Neutrophil (primary cell): ENCODE measurements around the gene MLH1.
"Not testable (repeated sequence)": the region's sequence is repeated elsewhere in the genome, so short reads cannot be mapped to it uniquely, and the experiment has no call there.

Experiments
- H3K27ac ChIP-seq: fragments of 200-600 bp; sonication (generic); 2 replicates; pipeline ENCODE4 v1.5.1; 2016; ENCODE audit warnings: mild to moderate bottlenecking, moderate library complexity
- H3K27me3 ChIP-seq: fragments of 200-600 bp; sonication (generic); 2 replicates; pipeline ENCODE4 v1.6.0; 2016; ENCODE audit warnings: mild to moderate bottlenecking
- H3K36me3 ChIP-seq: fragments of 200-600 bp; sonication (generic); 2 replicates; pipeline ENCODE4 v1.5.1; 2017
- H3K4me1 ChIP-seq, 2 experiments: fragments of 200-600 bp in 1 of 2; sonication (generic) in 1 of 2; 1 replicate in 1 of 2; 2 replicates in 1 of 2; pipeline versions ENCODE4 v1.5.1 to v1.6.1; 2013 to 2016; ENCODE audit warnings: low read depth in 1 of 2, low read length in 1 of 2, mild to moderate bottlenecking in 1 of 2, moderate library complexity in 1 of 2; ENCODE audit not compliant: control insufficient read depth in 1 of 2, insufficient read depth in 1 of 2
- H3K4me3 ChIP-seq, 2 experiments: fragments of 200-600 bp in 1 of 2; sonication (generic) in 1 of 2; 1 replicate in 1 of 2; 2 replicates in 1 of 2; pipeline ENCODE4 v1.5.1; 2013 to 2016; ENCODE audit warnings: low read depth in 1 of 2, low read length in 1 of 2, mild to moderate bottlenecking in 1 of 2, moderate library complexity in 1 of 2
- H3K9me3 ChIP-seq: fragments of 200-600 bp; sonication (generic); 2 replicates; pipeline ENCODE4 v1.5.1; 2016
- CTCF ChIP-seq: fragments of 200-600 bp; sonication (generic); IDR thresholded peaks from 2 replicates; pipeline ENCODE4 v1.5.1; 2016; ENCODE audit warnings: antibody characterized with exemption

The MLH1 gene

GRCh38 chr3:37053337-37053736, 60.0 kb downstream of the MLH1 start:
- Histone ChIP-seq H3K4me1 (peaks cover 15 to 19% of the 10 kb centered on the region in 2 experiments), H3K27ac (no peak overlapping the region), H3K27me3 (no peaks in the 10 kb centered on the region), H3K9me3 (no peaks in the 10 kb centered on the region), H3K4me3 (no peak overlapping the region), H3K36me3 (peaks cover 99% of the 10 kb centered on the region)
- no peak for TF ChIP-seq CTCF

DNA sequence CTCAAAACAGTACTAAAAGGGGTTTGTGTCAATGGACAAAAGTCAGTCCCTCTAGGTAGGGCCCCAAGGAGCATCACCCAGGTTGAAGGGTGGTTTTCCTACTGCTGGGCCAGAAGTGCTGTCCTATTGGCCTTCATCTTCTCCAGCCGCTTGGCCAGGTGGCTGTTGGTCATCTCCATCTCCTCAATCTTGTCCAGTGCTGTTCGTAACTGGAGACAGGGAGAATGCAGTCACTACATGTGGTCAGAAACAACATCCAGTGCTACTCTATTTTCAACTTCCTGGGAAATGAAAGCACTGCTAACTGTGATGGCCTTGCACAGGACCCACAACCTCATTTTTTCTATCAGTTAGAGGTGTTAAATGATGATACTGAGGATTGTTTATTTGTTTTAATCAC, 60.4 kb downstream of the MLH1 start:
- peaks cover 15 to 19% of the 10 kb centered on the region in 2 experiments for H3K4me1 ChIP-seq
- TF ChIP-seq CTCF = no peak
- no peak overlapping the region for H3K27ac ChIP-seq
- no peaks in the 10 kb centered on the region for H3K27me3 ChIP-seq
- H3K9me3 ChIP-seq = no peaks in the 10 kb centered on the region
- peaks cover 99% of the 10 kb centered on the region for H3K36me3 ChIP-seq
- H3K4me3 ChIP-seq = no peak overlapping the region

- Histone ChIP-seq H3K36me3 (peaks cover 99% of the 10 kb centered on the region), H3K4me1 (peaks cover 10 to 14% of the 10 kb centered on the region in 2 experiments), H3K4me3 (no peak overlapping the region), H3K27me3 (no peaks in the 10 kb centered on the region), H3K9me3 (no peaks in the 10 kb centered on the region), H3K27ac (no peak overlapping the region)
- TF ChIP-seq CTCF = no peak
These were observed 61.1 kb downstream of the MLH1 start for GRCh38 chr3:37054370-37054769.

GRCh38 chr3:37055077-37055476, 61.8 kb downstream of the MLH1 start:
- peaks cover 93% of the 10 kb centered on the region for H3K36me3 ChIP-seq
- not testable (repeated sequence) for H3K27me3 ChIP-seq, H3K27ac ChIP-seq, H3K9me3 ChIP-seq, H3K4me1 ChIP-seq, H3K4me3 ChIP-seq

DNA sequence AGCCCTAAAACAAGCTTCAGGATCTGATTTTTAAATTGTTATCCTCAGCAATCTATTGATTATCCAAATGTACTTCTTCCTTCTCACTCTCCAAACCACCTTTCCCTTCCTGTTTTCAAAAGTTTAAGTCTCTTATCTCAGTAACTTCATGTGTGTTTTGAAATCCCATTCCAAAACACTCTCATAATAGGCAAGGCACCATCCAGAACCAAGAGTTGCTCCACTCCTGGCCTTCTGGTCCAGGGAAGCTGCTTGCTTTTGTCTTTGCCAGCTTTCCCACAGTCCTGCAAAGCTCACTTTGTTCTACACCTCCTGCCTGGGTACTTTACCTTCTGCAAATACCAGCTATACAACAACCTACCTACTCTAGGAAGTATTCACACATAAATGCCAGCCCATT, 63.5 kb downstream of the MLH1 start:
- peaks cover 11 to 13% of the 10 kb centered on the region in 2 experiments for H3K4me1 ChIP-seq
- no peaks in the 10 kb centered on the region for H3K9me3 ChIP-seq
- no peak overlapping the region for H3K4me3 ChIP-seq
- TF ChIP-seq CTCF = no peak
- no peak overlapping the region for H3K27ac ChIP-seq
- H3K36me3 ChIP-seq = peaks cover 81% of the 10 kb centered on the region
- H3K27me3 ChIP-seq = no peaks in the 10 kb centered on the region

DNA sequence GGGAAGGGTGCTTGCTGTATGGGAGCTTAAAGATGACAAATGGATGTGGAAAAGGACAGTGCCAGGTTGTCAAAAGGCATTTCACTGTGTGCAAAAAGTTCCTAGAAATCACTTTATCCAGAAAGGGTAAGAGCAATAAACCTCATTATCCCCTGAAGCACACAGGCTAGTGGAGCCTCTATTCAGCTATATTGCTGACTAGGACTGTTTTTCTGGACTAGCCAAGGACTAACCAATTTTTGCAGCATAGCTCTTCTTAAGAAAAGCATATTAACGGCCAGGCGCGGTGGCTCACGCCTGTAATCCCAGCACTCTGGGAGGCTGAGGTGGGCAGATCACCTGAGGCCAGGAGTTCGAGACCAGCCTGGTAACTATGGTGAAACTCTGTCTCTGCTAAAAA, 64.8 kb downstream of the MLH1 start:
- H3K4me3 ChIP-seq = no peak overlapping the region
- TF ChIP-seq CTCF = no peak
- peaks cover 75% of the 10 kb centered on the region for H3K36me3 ChIP-seq
- H3K27ac ChIP-seq = no peak overlapping the region
- H3K27me3 ChIP-seq = no peaks in the 10 kb centered on the region
- no peaks in the 10 kb centered on the region for H3K9me3 ChIP-seq
- peaks cover 11 to 17% of the 10 kb centered on the region in 2 experiments for H3K4me1 ChIP-seq
